Measurements from ENCODE around the gene KRTAP5-3. TPM values are rescaled to one million over a fixed set of nuclear protein-coding genes. Genes with fewer than 3 reads are reported as not detected.

Gene KRTAP5-3
- total RNA-seq, 2 experiments from 2014 or later: not detected

GRCh38 chr11:1570001-1570453 lies 38.2 kb downstream of the KRTAP5-3 start:
- ChIA-PET CTCF (interaction anchor here (1.0 to 1.4 kb wide), 3 partner anchors 17 to 25 kb away, joined by 3 to 5 read pairs (median 3); no protein-coding TSS in a partner anchor), POLR2A (no interaction called here)
- DNase-seq: no peak
- Mint-ChIP-seq H3K27me3 (peaks cover 24% of the 10 kb centered on the region), H3K27ac (no peak overlapping the region), H3K4me1 (peaks cover 10% of the 10 kb centered on the region), H3K4me3 (peak overlapping the region; percentile 7), H3K36me3 (ENCODE audit: low read depth) (no peaks in the 10 kb centered on the region), H3K9me3 (no peaks in the 10 kb centered on the region)

DNA sequence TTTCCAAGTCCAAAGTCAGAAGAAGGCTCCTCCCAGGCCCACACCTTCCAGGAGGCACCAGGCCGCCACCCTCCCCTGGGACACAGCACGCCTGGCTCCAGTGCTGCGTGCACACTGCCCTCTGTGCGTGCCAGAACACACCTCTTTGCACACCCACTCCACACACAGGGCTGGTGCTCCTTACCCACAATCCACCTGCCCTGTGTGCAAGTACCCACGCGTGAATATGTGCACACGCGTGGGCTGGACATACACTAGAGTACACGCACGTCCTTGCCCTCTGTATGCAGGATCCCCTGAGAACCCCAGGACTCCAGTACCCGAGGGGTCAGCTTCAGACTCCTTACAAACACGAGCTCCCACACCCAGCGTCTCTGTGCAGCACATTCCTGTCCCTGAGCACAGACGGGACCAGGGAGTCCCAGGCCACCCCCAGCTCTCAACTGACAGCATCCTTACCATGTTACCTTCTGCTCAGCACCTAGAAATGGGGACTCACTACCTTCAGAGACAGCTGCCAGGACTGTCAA lies 38.9 kb downstream of the KRTAP5-3 start:
- H3K9me3 Mint-ChIP-seq: no peaks in the 10 kb centered on the region
- ChIA-PET CTCF (interaction anchor here (1.0 to 1.4 kb wide), 3 partner anchors 16 to 26 kb away, joined by 3 to 5 read pairs (median 3); no protein-coding TSS in a partner anchor), POLR2A (no interaction called here)
- H3K36me3 Mint-ChIP-seq (ENCODE audit: low read depth): no peaks in the 10 kb centered on the region
- H3K4me3 Mint-ChIP-seq: no peak overlapping the region
- peaks cover 9% of the 10 kb centered on the region for H3K4me1 Mint-ChIP-seq
- H3K27ac Mint-ChIP-seq: no peak overlapping the region
- peaks cover 21% of the 10 kb centered on the region for H3K27me3 Mint-ChIP-seq
- DNase-seq: no peak

- ChIA-PET CTCF (interaction anchor here (1.2 kb wide), 1 partner anchor 22 kb away, joined by 5 read pairs; no protein-coding TSS in a partner anchor), POLR2A (no interaction called here)
- no peak overlapping the region for H3K27ac Mint-ChIP-seq
- no peak overlapping the region for H3K4me3 Mint-ChIP-seq
- H3K4me1 Mint-ChIP-seq: peaks cover 6% of the 10 kb centered on the region
- DNase-seq: no peak
- H3K9me3 Mint-ChIP-seq: no peaks in the 10 kb centered on the region
- peaks cover 16% of the 10 kb centered on the region for H3K27me3 Mint-ChIP-seq
- no peaks in the 10 kb centered on the region for H3K36me3 Mint-ChIP-seq (ENCODE audit: low read depth)
Observed at GRCh38 chr11:1568441-1568911, 39.8 kb downstream of the KRTAP5-3 start.

DNA sequence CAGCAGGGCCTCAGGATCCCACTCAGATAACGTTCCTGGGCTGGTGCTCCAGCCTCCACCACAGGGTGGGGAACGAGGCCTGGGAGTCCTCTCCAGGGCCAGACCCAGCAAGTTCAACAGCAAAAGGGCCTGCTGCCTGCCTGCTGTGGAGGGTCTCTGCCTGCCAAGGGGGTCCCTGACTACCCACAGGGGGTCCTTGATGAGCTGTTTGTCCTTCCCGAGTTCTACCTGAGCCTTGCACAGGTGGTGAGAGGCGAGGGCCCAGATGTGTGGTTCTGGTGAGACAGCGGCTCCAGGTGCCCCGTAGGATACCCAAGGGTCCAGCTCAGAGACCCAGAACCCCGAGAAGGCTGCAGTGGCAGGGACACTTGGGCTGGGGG lies 40.6 kb downstream of the KRTAP5-3 start:
- Mint-ChIP-seq H3K4me3 (no peak overlapping the region), H3K27me3 (peaks cover 13% of the 10 kb centered on the region), H3K4me1 (peaks cover 3% of the 10 kb centered on the region), H3K27ac (no peak overlapping the region), H3K9me3 (no peaks in the 10 kb centered on the region), H3K36me3 (ENCODE audit: low read depth) (no peaks in the 10 kb centered on the region)
- DNase-seq: no peak
- ChIA-PET POLR2A (no interaction called here), CTCF (interaction anchor here (1.5 kb wide), 1 partner anchor 9 kb away, joined by 4 read pairs; no protein-coding TSS in a partner anchor)

DNA sequence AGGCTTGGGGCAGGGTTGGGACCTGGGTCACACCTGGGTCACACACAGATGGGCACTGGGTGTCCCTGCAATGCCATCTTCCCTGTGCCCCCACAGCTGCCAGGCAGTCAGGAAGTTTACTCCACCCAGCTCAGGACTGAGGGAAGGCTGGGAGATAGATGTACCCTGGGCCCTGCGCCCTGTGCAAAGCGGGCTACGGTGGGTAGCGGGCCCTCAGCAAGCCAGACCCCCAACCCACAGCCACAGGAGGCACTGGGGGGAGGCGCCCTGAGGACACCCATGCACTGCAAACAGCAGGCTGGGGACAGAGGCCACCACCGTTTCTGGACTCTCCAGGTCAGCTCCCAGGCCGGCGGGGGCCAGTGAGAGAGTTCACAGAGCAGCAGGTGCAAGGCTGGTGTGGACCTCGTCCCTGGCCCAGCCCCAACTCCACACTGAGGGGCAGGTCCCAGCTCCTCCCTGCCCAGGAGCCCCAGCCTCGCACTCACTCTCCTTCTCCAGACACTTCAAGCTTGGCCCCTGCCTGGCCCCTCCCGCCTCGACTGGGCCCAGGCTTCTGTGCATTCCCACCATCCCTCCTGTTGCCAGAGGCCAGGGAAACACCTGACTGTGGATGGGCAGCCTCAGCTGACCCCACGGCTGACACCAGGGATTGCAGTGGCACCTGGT lies 41.1 kb downstream of the KRTAP5-3 start:
- peaks cover 3% of the 10 kb centered on the region for H3K4me1 Mint-ChIP-seq
- CTCF ChIA-PET: interaction anchor here (1.5 to 1.6 kb wide), 2 partner anchors 8 to 9 kb away, joined by 4 read pairs; no protein-coding TSS in a partner anchor
- no peak for DNase-seq
- no peaks in the 10 kb centered on the region for H3K9me3 Mint-ChIP-seq
- H3K4me3 Mint-ChIP-seq: no peak overlapping the region
- POLR2A ChIA-PET: no interaction called here
- peaks cover 13% of the 10 kb centered on the region for H3K27me3 Mint-ChIP-seq
- H3K27ac Mint-ChIP-seq: no peak overlapping the region
- H3K36me3 Mint-ChIP-seq (ENCODE audit: low read depth): no peaks in the 10 kb centered on the region

- Mint-ChIP-seq H3K27ac (no peak overlapping the region), H3K4me1 (peaks cover 3% of the 10 kb centered on the region), H3K9me3 (no peaks in the 10 kb centered on the region), H3K27me3 (peaks cover 13% of the 10 kb centered on the region), H3K36me3 (ENCODE audit: low read depth) (no peaks in the 10 kb centered on the region), H3K4me3 (no peak overlapping the region)
- ChIA-PET POLR2A (no interaction called here), CTCF (interaction anchor here (1.5 to 1.6 kb wide), 2 partner anchors 8 to 10 kb away, joined by 4 read pairs; no protein-coding TSS in a partner anchor)
- no peak for DNase-seq
Observed at GRCh38 chr11:1566381-1567051, 41.7 kb downstream of the KRTAP5-3 start.

GRCh38 chr11:1565904-1566247 lies 42.4 kb downstream of the KRTAP5-3 start:
- Mint-ChIP-seq H3K4me3 (no peak overlapping the region), H3K4me1 (peaks cover 3% of the 10 kb centered on the region), H3K9me3 (no peaks in the 10 kb centered on the region), H3K27ac (no peak overlapping the region), H3K27me3 (peaks cover 12% of the 10 kb centered on the region), H3K36me3 (ENCODE audit: low read depth) (no peaks in the 10 kb centered on the region)
- ChIA-PET POLR2A (no interaction called here), CTCF (interaction anchor here (1.6 kb wide), 1 partner anchor 9 kb away, joined by 4 read pairs; no protein-coding TSS in a partner anchor)
- no peak for DNase-seq

GRCh38 chr11:1565173-1565903 lies 42.9 kb downstream of the KRTAP5-3 start:
- no peaks in the 10 kb centered on the region for H3K9me3 Mint-ChIP-seq
- H3K4me3 Mint-ChIP-seq: no peak overlapping the region
- CTCF ChIA-PET: interaction anchor here (0.6 to 1.6 kb wide), 4 partner anchors 9 to 200 kb away, joined by 3 to 4 read pairs (median 4); no protein-coding TSS in a partner anchor
- no peak overlapping the region for H3K27ac Mint-ChIP-seq
- H3K4me1 Mint-ChIP-seq: no peaks in the 10 kb centered on the region
- peaks cover 6% of the 10 kb centered on the region for H3K27me3 Mint-ChIP-seq
- POLR2A ChIA-PET: interaction anchor here (0.9 kb wide), 1 partner anchor 8 kb away, joined by 3 read pairs; no protein-coding TSS in a partner anchor
- DNase-seq: no peak
- H3K36me3 Mint-ChIP-seq (ENCODE audit: low read depth): no peaks in the 10 kb centered on the region

DNA sequence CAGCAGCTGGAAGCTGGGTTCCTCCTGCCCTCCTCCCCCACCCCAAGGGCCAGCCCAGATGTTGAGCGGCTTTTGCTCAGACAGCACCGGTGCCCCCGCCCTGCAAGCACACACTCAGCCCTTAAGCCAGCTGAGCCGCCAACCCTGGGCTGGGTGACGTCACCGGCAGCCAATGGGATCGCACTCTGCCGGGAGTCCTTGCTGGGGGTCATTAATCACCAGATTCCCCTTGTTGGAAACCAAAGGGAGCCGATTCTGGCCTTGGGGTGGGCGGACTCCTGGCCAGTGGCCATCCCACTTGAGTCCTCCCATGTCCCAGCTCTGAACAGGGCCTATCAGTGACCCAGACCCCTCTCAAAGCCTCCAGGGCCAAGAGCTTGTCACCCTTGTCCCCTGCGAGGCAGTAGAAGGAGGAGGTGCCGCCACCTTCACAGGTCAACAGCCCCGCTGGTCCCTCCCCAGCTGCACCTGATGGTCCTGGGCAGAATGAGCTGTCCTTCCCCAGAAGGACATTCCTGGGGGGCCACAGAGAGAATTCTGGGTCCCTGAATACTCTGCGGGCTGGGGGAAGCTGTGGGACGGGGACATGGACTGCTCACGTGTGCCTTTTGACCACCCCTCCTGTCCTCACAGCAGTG lies 43.6 kb downstream of the KRTAP5-3 start:
- CTCF ChIA-PET: interaction anchor here (0.6 to 1.0 kb wide), 3 partner anchors 10 to 199 kb away, joined by 3 to 4 read pairs (median 3); no protein-coding TSS in a partner anchor
- Mint-ChIP-seq H3K36me3 (ENCODE audit: low read depth) (no peaks in the 10 kb centered on the region), H3K4me3 (no peak overlapping the region), H3K27me3 (peaks cover 4% of the 10 kb centered on the region), H3K4me1 (no peaks in the 10 kb centered on the region), H3K9me3 (no peaks in the 10 kb centered on the region), H3K27ac (no peak overlapping the region)
- POLR2A ChIA-PET: interaction anchor here (0.9 kb wide), 1 partner anchor 9 kb away, joined by 3 read pairs; no protein-coding TSS in a partner anchor
- DNase-seq: no peak

GRCh38 chr11:1563697-1564534 lies 44.3 kb downstream of the KRTAP5-3 start:
- DNase-seq: no peak
- ChIA-PET POLR2A (interaction anchor here (0.9 kb wide), 1 partner anchor 10 kb away, joined by 3 read pairs; no protein-coding TSS in a partner anchor), CTCF (interaction anchor here (1.0 to 1.1 kb wide), 2 partner anchors 11 to 17 kb away, joined by 4 to 6 read pairs; no protein-coding TSS in a partner anchor)
- Mint-ChIP-seq H3K27me3 (no peaks in the 10 kb centered on the region), H3K36me3 (ENCODE audit: low read depth) (no peaks in the 10 kb centered on the region), H3K4me3 (no peak overlapping the region), H3K9me3 (no peaks in the 10 kb centered on the region), H3K27ac (no peak overlapping the region), H3K4me1 (no peaks in the 10 kb centered on the region)

DNA sequence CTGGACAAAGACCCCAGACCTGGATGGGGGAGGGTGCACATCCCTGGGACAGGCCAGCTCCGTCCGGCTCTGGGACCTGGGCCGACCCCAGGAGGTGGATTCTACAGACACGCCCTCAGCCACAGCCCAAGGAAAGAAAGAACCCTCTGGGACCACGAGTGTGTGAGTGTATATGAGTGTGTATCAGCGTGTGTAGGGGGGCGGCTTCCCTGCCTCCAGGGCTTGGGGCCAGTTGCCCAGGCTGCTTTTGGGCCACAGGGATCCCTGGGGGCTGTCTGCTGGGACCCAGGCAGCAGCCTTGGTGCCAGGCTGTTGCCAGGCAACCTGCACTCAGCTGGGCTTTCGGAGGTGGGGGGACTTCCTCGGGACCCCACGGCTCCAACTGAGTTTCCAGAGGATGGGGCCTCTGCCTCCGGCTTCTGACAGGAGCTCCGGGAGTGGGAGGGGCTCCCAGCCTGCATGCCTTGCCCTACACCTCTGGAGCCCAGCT lies 45.1 kb downstream of the KRTAP5-3 start:
- Mint-ChIP-seq H3K9me3 (no peaks in the 10 kb centered on the region), H3K4me3 (no peak overlapping the region), H3K4me1 (no peaks in the 10 kb centered on the region), H3K27me3 (no peaks in the 10 kb centered on the region), H3K36me3 (ENCODE audit: low read depth) (no peaks in the 10 kb centered on the region), H3K27ac (no peak overlapping the region)
- CTCF ChIA-PET: interaction anchor here (1.1 kb wide), 1 partner anchor 12 kb away, joined by 6 read pairs; no protein-coding TSS in a partner anchor
- no peak for DNase-seq
- POLR2A ChIA-PET: no interaction called here
